BJ (cell line): ENCODE measurements around the gene SIN3B. TPM values are rescaled to one million over a fixed set of nuclear protein-coding genes. Genes with fewer than 3 reads are reported as not detected.
"Not testable (repeated sequence)": the region's sequence is repeated elsewhere in the genome, so short reads cannot be mapped to it uniquely, and the experiment has no call there.

Source experiments
- CTCF ChIA-PET: fragments of 350-600 bp; formaldehyde crosslinking; extraction: SDS; loops from one replicate; lab custom pipeline; 2021; ENCODE audit warnings: antibody characterized with exemption, inconsistent platforms; lab: Yijun Ruan, JAX
- POLR2A ChIA-PET: fragments of 300-600 bp; sonication (Branson Sonifier 250); formaldehyde crosslinking; extraction: SDS; loops from one replicate; lab custom pipeline; 2021; ENCODE audit warnings: antibody characterized with exemption; lab: Charles Lee
- DNase-seq: peaks from one replicate; pipeline ENCODE4 v3.0.0-alpha.2; 2011; ENCODE audit warnings: low read depth
- H3K27me3 ChIP-seq: 2 replicates; pipeline ENCODE4 v1.6.0; 2011; ENCODE audit warnings: low read length; ENCODE audit not compliant: control insufficient read depth, insufficient read depth
- H3K36me3 ChIP-seq: 2 replicates; pipeline ENCODE4 v1.5.1; 2011; ENCODE audit warnings: low read length; ENCODE audit not compliant: control insufficient read depth, insufficient read depth
- H3K4me3 ChIP-seq: 2 replicates; pipeline ENCODE4 v1.5.1; 2011; ENCODE audit warnings: low read depth, mild to moderate bottlenecking, control low read depth, low read length
- polyA plus RNA-seq: library from polyadenylated mRNA; depleted of rRNA; stranded (reverse); fragments of >200 nt; gene quantifications from 2 replicates; pipeline ENCODE4 v1.2.3, GENCODE V29; 2011
- TF ChIP-seq, protein P1 (sequence below): IDR thresholded peaks from 2 replicates; pipeline ENCODE4 v1.5.1; 2011; ENCODE audit warnings: low read depth, mild to moderate bottlenecking, control low read depth, inconsistent platforms, low read length, moderate library complexity; ENCODE audit not compliant: insufficient read depth

Gene SIN3B
- polyA plus RNA-seq, 1 experiment: 25.5 TPM

DNA sequence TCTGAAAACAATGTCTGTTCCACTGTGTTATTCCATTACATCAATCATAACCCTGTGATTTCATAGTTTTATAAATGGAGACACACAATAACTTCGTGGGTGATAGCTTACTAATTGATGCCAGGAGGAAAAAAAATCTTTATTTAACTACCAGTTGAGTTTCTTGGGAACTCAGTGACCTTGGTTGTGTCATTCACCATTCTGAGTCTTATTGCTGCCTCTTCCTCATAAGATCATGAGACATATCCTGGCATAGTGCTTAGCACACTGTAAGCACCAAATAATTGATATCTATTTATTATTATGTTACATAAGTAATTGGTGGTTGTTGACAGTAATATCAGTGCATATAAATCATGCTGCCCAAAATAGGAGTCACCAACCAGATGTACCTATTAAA is 39.1 kb upstream of the SIN3B start:
- Histone ChIP-seq H3K27me3 (no peaks in the 10 kb centered on the region), H3K4me3 (no peak overlapping the region), H3K36me3 (no peaks in the 10 kb centered on the region)
- POLR2A ChIA-PET: no interaction called here
- no peak for DNase-seq
- CTCF ChIA-PET: no interaction called here
- TF ChIP-seq, protein P1, sequence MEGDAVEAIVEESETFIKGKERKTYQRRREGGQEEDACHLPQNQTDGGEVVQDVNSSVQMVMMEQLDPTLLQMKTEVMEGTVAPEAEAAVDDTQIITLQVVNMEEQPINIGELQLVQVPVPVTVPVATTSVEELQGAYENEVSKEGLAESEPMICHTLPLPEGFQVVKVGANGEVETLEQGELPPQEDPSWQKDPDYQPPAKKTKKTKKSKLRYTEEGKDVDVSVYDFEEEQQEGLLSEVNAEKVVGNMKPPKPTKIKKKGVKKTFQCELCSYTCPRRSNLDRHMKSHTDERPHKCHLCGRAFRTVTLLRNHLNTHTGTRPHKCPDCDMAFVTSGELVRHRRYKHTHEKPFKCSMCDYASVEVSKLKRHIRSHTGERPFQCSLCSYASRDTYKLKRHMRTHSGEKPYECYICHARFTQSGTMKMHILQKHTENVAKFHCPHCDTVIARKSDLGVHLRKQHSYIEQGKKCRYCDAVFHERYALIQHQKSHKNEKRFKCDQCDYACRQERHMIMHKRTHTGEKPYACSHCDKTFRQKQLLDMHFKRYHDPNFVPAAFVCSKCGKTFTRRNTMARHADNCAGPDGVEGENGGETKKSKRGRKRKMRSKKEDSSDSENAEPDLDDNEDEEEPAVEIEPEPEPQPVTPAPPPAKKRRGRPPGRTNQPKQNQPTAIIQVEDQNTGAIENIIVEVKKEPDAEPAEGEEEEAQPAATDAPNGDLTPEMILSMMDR: no peak

DNA sequence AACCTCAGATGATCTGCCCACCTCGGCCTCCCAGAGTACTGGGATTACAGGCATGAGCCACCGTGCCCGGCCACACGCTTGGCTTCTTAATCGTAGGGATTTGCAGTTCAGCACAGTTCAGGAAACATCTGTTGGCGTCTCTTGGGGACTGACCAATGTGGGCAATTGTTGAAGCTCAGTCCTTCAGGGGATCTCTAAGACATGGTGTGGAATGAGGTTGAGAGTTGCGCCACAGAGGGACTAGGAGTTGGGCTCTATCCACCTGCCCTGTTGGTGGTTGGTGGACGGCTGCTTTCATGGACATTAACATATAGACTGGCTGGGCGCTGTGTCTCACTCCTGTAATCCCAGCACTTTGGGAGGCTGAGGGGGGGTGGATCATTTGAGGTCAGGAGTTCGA is 37.3 kb upstream of the SIN3B start:
- DNase-seq: no peak
- CTCF ChIA-PET: interaction anchor here (0.9 kb wide), 1 partner anchor 19 kb away, joined by 3 read pairs; no protein-coding TSS in a partner anchor
- H3K27me3 ChIP-seq: no peaks in the 10 kb centered on the region
- TF ChIP-seq, protein P1: no peak
- H3K36me3 ChIP-seq: no peaks in the 10 kb centered on the region
- POLR2A ChIA-PET: no interaction called here
- H3K4me3 ChIP-seq: no peak overlapping the region

DNA sequence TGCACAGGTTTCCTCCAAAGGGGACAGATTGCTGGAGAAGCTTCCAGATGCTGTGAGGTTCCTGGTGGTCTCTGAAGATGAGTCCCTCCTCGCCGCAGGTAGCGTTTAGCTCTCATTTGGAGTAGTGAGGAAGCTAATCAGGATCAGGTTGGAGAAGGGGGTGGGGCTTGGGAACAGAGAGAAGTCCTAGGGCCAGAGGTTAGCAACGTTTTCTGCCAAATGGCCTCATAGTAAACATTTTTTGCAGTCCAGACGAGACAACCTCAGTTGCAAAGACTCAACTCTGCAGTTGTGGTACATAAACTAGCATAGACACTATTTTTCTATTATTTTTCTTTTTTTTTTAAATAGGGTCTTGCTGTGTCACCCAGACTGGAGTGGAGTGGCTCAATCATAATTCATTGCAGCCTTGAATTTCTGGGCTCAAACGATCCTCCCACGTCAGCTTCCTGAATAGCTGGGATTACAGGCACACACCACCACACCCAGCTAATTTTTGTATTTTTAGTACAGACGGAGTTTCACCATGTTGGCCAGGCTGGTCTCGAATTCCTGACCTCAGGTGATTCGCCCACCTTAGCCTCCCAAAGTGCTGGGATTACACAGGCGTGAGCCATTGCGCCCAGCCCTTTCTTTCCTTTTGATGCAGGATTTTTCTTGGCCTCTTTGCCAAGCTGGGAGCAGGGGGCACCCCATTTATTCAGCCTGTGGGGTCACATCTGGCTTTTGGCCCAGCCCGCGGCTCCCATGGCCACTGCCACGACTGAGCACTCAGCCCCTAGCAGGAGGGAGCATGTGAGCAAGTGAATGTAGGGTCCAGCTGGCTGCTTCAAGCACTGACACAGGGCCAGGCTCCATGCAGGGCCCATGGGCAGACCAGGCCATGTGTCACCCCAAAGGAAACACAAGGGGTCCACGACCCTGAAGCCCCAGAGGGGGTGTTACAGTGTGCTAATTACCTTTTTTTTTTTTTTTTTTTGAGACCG is 34.4 kb upstream of the SIN3B start:
- CTCF ChIA-PET: interaction anchor here (1.2 kb wide), 1 partner anchor 16 kb away, joined by 3 read pairs; no protein-coding TSS in a partner anchor
- POLR2A ChIA-PET: no interaction called here
- DNase-seq: no peak
- TF ChIP-seq, protein P1: no peak
- Histone ChIP-seq H3K36me3 (no peaks in the 10 kb centered on the region), H3K27me3 (no peaks in the 10 kb centered on the region), H3K4me3 (no peak overlapping the region)

DNA sequence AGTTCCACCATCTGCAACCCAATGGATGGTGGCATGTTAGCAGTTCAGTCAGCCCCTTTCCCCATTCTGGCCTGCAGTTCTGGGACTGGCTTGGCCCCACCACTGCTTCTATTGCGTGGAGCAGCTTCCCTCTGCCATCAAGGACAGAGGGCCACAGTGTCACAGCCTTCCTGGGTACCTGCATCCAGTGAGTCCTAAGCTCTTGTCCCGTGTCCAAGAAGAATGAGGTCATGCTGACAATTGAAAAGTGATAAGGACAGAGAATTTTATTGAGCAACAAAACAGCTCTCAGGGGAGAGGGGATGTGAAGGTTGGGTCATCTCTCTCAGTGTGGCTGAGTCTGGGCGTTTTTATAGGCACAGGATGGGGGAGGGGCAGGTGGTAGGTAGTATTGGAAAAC is 33.5 kb upstream of the SIN3B start:
- Histone ChIP-seq H3K4me3 (no peak overlapping the region), H3K27me3 (no peaks in the 10 kb centered on the region), H3K36me3 (no peaks in the 10 kb centered on the region)
- ChIA-PET POLR2A (no interaction called here), CTCF (no interaction called here)
- TF ChIP-seq, protein P1: no peak
- no peak for DNase-seq

DNA sequence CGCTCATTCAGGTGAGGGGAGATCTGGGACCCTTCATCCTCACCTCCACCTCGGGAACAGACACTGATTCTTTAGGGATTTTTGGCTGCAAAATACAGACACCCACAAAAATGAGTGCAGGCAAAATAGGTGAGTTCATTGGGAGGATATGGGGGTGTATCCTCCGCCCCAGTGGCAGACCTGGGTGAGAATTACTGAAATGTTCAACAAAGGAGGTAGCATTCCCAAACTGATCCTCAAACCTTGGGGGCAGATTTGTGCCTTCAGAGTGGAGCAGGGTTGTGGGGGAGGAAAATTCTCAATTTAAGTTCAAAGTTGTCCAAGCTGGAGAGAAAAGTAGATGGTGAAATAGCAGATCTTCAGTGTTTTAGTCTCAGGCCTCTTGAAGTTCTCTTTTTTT is 31.3 kb upstream of the SIN3B start:
- CTCF ChIA-PET: no interaction called here
- no peak for DNase-seq

DNA sequence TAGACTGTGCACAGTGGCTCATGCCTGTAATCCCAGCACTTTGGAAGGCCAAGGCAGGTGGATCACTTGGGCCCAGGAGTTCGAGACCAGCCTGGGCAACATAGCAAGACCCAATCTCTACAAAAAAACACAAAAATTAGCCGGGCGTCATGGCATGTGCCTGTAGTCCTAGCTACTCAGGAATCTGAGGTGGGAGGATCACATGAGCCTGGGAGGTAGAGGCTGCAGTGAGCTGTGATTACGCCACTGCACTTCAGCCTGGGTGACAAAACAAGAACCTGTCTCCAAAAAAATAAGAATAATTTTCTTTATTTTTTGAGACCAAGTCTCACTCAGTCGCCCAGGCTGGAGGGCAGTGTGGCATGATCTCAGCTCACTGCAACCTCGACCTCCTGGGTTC is 30.9 kb upstream of the SIN3B start:
- H3K27me3 ChIP-seq, H3K4me3 ChIP-seq, H3K36me3 ChIP-seq, CTCF ChIA-PET, POLR2A ChIA-PET, DNase-seq: not testable (repeated sequence)

More for the DNA sequence above, 31.3 kb upstream of the SIN3B start:
- Histone ChIP-seq H3K27me3 (no peaks in the 10 kb centered on the region), H3K36me3 (no peaks in the 10 kb centered on the region), H3K4me3 (no peak overlapping the region)
- TF ChIP-seq, protein P1: no peak
- POLR2A ChIA-PET: no interaction called here
